T-helper 2 cell (primary cell): ENCODE measurements around the gene ZIK1.

Experiments
- DNase-seq, 5 experiments: peaks; one replicate each; pipeline versions ENCODE4 v3.0.0 to v3.0.0-alpha.2; 2012 to 2022
- total RNA-seq, 2 donors: gene quantifications; one replicate each; lab custom pipeline; 2026; lab: John Stamatoyannopoulos, UW

Gene ZIK1
- total RNA-seq: 4.4 to 6.9 reads per million in 2 donors

GRCh38 chr19:57583521-57584416 is at the start of gene ZIK1:
Gene ZIK1, plus strand, starts transcription at chr19:57584145. Its CDS starts 212 bp downstream, at chr19:57584357.
- peak; percentile 44 to 96 (median 77) for DNase-seq

DNA sequence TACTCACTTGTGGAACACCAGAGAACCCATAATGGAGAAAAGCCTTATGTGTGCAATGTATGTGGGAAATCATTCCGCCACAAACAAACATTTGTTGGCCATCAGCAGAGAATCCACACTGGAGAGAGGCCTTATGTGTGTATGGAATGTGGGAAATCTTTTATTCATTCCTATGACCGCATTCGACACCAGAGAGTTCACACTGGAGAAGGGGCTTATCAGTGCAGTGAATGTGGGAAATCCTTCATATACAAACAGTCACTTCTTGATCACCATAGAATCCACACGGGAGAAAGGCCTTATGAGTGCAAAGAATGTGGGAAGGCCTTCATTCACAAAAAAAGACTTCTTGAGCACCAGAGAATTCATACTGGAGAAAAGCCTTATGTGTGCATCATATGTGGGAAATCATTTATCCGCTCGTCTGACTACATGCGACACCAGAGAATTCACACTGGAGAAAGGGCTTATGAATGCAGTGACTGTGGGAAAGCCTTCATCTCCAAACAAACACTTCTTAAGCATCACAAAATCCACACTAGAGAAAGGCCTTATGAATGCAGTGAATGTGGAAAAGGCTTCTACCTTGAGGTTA is 45.9 kb upstream of the ZIK1 start:
- peak in 1 of 5 experiments; percentile 5 for DNase-seq

- no peak for DNase-seq
Measured at GRCh38 chr19:57546513-57546912, 37.4 kb upstream of the ZIK1 start.

- DNase-seq: no peak
Measured at GRCh38 chr19:57552432-57552831, 31.5 kb upstream of the ZIK1 start.

- no peak for DNase-seq
Measured at GRCh38 chr19:57557659-57558058, 26.3 kb upstream of the ZIK1 start.

DNA sequence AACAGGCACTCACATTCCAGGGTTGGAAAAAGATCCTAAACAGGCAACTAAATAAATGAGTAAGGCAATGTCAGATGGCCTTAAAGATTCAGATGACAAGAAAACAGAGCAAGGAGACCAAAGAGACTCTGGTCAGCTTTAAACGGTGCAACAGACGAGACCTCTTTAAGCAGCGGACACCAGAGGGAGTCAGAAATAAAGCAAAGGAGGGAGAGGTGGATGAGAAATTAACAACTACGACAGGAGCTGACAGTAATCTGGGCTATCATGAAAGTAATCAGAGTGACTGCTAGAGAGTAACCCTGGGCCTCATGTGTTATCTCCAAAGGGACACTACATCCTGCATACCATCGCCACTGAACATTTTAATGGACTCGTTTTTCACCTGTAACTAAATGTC is 25.4 kb upstream of the ZIK1 start:
- DNase-seq: no peak

DNA sequence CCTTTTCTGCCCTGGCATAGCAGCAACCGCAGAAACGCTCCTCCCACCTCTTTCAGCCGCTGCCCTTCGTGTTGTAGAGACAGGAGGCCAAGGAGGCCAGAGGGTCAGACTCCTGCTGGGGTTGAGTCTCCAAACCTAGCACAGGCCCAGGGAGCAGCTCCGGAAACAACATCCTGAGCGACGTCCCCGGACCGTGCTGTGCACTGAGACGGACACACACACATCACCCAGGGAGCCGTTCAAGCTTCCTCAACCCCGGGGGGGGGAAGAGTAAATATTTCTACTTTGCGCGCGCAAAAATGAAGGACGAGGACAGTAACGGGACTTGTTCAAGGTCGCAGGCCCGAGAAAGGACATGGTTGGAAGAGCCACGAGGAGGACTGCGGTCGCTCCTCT is 24.9 kb upstream of the ZIK1 start:
- DNase-seq: peak in 1 of 5 experiments; percentile 23

DNA sequence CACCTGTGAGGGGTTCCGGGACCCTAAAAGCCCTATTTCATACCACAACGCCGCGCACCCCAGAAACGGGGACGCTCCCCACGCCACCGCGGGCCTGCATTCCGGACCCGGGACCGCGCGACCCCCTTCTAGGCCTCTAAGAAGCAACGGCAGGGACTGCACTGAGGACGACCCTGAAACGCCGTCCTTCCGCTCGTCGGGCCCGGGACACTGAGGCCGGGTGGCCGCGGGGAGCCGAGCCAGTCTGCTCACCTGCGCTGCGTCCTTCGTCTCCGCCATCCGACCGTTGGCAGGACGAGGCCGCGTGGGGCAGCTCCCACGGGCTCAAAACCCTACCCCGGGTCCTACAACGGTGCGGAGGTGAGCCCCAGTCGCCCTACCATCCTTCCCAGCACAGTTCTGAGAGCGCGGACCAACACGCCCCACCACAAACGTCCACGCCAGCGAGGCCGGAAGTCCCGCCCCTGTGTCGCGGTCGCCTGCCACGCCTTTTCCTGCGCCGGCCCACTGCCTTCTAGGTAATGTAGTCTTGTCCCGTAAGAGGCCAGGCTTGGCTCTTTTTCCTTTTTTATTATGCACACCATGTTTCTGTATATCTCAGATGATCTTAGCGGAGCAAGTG is 24.4 kb upstream of the ZIK1 start, which contains the start of gene ZNF550:
Gene ZNF550, minus strand, starts transcription at position 460 of the 622 bp plus-strand sequence. Its CDS starts 181 bp downstream, at position 279.
- peak; percentile 67 to 91 (median 81) for DNase-seq

GRCh38 chr19:57560049-57560491 is 23.9 kb upstream of the ZIK1 start:
- no peak for DNase-seq

GRCh38 chr19:57563547-57563946 is 20.4 kb upstream of the ZIK1 start:
- DNase-seq: no peak

- peak in 1 of 5 experiments; percentile 30 for DNase-seq
Measured at GRCh38 chr19:57566396-57567265, 17.3 kb upstream of the ZIK1 start.

DNA sequence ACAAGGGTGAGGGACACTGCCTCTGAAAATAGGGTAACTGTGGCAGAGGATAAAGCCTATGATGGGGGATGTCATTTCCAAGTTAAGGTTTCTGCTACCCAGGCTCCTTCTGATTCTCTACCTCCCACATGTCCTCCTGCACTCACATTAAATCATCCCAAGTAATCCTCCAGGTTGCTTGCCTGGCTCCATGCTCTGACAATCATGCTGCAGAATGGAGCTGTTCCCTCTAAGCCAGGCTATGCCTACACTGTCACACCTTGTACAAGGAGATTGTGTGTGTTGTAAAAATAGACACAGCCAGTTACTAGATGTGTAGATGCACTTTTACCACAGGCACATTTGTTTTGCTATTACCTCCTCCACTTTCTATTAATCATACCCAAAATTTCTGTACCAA is 13.2 kb upstream of the ZIK1 start:
- no peak for DNase-seq

DNA sequence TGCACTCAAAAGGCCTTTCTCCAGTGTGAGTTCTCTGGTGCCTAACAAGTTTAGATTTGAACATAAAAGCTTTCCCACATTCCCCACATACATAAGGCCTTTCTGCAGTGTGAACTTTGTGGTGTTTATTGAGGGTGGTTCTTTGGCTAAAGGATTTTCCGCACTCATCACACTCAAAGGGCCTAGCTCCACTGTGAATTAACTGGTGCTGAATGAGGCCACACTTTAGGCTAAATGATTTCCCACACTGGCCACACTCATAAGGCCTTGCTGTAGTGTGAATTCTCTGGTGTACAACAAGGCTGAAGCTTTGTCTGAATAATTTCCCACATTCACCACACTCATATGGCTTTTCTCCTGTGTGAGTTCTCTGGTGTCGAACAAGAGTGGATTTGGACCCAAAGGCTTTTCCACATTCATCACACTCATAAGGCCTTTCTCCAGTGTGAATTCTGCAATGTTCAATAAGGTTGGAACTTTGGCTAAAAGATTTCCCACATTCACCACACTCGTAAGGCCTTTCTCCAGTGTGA is 11.5 kb upstream of the ZIK1 start:
- DNase-seq: no peak

DNA sequence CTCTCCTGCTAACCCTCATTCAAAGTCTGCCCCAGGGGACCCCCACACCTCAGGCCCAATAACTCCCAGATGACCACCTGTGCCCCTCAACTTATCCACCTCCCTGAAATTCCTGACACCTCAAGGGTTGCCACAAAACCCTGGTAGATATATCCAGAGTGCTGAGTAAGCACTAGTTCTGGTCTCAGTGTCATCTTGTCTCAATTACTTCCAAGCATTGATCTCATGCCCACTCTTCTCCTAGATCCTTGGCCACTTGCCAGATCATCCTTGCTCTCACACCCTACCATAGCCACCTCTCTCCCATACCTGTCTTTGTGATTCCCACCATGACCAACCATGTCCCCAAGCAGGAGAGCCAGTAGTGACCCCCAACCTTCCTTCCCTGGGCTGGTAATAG is 7.3 kb upstream of the ZIK1 start:
- no peak for DNase-seq

- DNase-seq: peak; percentile 77 to 99 (median 93)
Measured at GRCh38 chr19:57578487-57579205, 5.3 kb upstream of the ZIK1 start, which contains the start of gene ZNF416. Gene ZNF416, minus strand, starts transcription at chr19:57578911. Its CDS starts 207 bp downstream, at chr19:57578704.

GRCh38 chr19:57583104-57583520 is 833 bp upstream of the ZIK1 start:
- no peak for DNase-seq

- DNase-seq: no peak
Measured at GRCh38 chr19:57587529-57587928, 3.6 kb downstream of the ZIK1 start.

DNA sequence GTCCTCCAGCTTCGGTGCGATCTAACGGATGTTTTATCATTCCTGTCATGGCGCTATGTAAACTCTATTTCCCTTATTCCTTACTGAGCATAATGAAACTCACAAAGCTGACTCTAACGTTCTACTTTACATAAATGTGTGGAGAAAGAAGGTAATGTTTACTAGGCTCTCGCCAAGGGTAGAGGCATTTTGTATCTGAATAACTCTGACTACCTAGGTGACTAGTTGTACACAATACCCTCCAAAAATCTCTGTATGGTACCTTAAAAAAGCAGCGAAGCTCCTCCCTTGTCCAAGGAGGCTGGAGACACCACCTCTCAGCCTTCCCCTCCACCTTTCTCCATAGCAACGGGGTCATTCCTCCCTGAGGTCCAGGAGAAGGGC is 15.4 kb downstream of the ZIK1 start:
- no peak for DNase-seq

DNA sequence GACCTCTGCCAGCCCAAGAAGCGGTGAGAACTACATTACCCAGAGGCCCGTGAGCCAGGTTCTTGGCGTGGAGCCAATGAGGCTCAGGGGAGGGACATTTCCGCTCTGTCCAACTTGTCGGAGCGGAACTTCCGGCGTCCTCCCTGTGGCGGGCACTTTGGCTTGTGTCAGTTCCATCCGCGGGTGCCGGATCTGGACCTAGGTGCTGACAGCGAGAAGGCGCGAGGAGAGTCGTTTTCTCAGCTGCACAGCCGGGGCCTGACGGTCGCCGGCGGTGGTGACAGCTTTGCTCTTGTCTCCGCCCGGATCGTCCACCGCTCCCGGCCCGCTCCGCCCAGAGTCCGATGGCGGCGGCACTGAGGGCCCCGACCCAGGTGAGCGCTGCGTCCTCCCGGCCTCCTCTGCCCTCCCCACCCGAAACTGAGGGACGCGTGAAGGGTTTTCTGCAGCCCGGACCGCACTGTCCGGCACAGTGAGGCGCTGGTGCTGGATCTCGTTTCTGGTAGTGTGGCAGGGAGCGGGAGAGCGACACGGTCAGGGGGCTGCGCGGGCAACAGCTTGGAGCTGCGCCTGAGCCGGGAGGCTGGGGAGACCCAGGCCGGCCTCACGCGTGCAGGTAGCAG is 15.9 kb downstream of the ZIK1 start, which contains the start of gene ZNF530:
Gene ZNF530, plus strand, starts transcription at position 125 of the 623 bp plus-strand sequence. CDS start 4,461 bp downstream, outside the sequence.
- peak; percentile 48 to 92 (median 67) for DNase-seq

DNA sequence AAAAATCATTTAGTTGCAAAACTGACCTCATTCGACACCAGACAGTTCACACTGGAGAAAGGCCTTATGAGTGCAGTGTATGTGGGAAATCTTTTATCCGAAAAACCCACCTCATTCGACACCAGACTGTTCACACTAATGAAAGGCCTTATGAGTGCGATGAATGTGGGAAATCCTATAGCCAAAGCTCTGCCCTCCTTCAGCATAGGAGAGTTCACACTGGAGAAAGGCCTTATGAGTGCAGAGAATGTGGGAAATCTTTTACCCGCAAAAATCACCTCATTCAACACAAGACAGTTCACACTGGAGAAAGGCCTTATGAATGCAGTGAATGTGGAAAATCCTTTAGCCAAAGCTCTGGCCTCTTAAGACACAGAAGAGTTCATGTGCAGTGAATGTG is 23.0 kb downstream of the ZIK1 start:
- no peak for DNase-seq

DNA sequence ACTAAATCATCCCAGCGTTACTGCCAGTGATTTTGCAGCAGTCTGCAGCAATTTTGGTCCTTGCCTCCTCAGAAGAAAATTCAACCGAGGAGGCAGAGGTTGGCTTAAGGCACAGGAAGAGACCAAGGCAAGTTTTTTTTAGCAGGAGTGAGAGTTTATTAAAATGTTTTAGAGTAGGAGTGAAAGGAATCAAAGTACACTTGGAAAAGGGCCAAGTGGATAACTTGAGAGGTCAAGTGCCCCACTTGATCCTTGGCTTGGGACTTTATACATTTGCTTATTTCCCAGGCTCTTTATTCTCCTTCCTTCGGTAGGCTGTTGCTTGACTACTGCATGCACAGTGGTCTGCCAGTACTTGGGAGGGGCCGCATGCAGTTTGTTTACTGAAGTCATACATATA is 27.2 kb downstream of the ZIK1 start:
- no peak for DNase-seq
